NCI-H128 (cell line): ENCODE measurements around the gene VTCN1.
"Not testable (repeated sequence)": the region's sequence is repeated elsewhere in the genome, so short reads cannot be mapped to it uniquely, and the experiment has no call there.

Source experiments
- DNase-seq: peaks from one replicate; lab custom pipeline; 2025; ENCODE audit not compliant: unreplicated experiment; lab: John Stamatoyannopoulos, UW

VTCN1 gene, protein sequence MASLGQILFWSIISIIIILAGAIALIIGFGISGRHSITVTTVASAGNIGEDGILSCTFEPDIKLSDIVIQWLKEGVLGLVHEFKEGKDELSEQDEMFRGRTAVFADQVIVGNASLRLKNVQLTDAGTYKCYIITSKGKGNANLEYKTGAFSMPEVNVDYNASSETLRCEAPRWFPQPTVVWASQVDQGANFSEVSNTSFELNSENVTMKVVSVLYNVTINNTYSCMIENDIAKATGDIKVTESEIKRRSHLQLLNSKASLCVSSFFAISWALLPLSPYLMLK

DNA sequence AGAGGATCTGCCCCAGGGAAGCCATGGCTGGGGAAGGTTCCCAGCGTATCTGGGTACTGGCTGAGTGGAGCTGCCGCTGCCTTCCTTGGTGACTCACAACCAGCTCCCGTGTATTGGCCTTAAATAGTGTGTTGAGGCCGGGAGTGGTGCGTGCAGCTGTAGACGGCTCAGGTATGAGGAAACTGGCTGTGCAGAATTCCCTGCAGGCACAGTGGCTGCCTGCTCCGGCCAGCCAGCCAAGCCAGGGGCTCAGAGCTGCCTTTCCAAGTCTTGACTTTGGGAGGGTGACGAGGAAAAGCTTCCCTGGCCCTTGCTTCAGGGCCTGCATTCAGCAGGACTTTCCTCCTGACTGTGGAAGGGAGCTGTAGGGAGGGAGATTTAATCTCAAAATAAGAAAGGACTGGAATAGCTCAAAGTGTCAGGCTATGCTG lies at the start of gene VTCN1:
TSS of gene VTCN1 (minus strand) at position 97 of the 431 bp plus-strand sequence. CDS start at position 25, 72 bp downstream.
- DNase-seq = no peak

DNA sequence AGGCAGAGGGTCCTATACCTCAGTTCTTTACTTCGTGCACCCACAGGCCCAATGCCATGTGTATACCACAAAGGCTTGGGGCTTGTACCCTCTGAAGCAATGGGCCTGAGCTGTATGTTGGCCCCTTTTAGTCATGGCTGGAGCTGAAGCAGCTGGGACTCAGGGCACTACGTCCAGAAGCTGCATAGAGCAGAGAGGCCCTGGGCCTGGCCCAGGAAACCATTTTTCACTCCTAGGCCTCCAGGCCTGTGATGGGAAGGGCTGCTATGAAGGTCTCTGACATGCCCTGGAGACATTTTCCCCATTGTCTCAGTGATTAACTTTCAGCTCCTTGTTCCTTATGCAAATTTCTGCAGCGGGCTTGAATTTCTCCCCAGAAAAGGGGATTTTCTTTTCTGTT lies 48.1 kb upstream of the VTCN1 start:
- no peak for DNase-seq

DNA sequence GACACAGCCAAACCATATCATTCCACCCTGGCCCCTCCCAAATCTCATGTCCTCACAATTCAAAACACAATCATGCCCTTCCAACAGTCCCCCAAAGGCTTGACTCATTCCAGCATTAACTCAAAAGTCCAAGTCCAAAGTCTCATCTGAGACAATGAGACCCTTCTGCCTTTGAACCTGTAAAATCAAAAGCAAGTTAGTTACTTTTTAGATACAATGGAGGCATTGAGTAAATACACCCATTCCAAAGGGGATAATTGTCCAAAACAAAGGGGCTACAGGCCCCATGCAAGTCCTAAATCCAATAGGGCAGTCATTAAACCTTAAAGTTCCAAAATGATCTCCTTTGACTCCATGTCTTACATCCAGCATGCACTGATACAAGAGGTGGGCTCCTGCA lies 47.3 kb upstream of the VTCN1 start:
- DNase-seq = not testable (repeated sequence)

DNA sequence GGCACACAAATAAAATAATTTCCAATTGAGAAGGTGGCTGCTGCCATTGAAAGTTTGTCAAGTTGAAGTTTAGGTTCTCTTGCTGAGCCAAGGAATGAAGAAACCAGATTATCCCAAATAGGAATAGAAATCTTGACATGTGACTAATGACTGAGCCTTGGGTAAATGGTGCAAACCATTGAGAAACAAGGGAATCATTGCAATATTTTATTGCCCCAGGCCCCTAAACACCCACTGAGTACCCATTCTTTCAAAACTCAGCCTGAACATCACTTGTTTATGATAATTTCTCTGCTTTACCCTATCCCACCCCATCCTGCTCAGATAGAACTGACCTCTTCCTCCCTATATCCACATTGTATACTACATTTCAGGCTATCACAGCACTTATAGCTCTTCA lies 46.6 kb upstream of the VTCN1 start:
- no peak for DNase-seq

DNA sequence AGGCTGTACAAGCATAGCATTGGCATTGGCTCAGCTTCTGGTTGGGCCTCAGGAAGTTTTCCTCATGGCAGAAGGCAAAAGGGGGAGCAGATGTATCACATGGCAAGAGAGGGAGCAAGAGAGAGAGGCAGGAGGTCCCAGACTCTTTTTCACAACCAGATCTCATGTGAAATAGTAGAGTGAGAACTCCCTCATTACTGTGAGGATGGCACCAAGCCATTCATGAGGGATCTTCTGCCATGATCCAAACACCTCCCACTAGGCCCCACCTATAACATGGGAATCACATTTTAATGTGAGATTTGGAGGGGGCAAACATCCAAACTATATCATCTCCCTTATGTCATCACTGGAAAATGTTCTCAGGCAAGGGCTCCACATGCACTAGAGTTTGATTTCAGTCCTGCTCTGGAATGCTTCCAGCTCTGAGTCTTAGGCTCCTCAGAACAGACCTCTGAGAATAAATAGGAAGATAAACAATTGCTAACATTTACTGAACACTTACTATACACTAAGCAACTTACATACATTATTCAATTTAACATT lies 39.4 kb upstream of the VTCN1 start:
- DNase-seq = no peak

DNA sequence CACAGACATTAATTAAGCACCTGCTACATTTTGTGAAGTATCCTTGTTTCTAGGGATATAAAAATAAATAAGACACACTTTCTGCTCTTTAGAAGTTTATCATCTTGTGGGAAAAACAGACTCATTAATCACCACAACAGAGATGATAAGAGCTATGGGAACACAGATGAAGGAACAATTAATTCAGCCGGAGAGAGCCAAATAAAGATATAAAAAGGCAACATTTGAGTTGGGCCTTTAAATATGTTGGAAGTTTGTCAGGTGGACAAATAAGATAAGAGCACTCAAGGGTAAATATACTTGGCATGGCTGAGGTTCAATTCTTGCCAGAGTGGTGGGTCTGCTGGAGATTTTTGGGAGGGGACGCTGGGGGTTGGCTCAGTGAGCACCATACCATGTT lies 34.2 kb upstream of the VTCN1 start:
- no peak for DNase-seq

DNA sequence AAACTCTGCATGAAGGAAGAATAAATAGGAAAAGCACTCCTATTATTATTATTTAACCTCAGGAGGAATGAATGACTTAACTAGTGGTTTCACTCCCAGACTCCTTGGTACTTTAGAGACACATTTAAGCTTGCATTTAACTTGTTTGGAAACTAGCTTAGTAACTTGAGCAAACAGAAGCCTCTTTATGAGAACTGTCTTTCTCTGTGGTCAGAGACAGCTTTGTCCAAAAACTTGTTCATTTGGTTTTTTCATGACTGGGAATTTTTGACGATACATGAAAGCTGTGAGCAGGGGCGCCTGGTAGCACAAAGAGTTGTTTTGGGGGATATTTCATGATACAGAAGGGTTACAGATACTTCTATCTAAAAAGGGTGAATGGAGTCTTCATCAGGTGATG lies 33.6 kb upstream of the VTCN1 start:
- DNase-seq = no peak

DNA sequence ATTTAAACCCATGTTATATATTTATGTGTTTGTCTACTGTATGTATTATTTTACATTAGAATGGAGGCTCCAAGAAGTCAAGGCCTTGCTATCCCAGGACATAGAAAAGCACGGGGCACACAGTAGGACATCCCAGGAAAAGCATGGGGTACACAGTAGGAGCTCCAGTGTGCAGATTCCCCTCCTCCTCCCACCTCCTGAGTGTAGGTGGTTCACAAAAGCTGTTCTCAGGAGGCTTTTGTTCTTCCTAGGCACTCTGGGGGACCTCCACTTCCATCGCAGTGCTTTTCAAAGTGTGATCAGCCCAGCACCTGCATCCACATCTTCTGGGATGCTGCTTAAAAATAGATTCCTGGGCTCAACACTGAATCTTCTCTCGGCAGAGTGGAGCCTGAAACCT lies 30.8 kb upstream of the VTCN1 start:
- no peak for DNase-seq

DNA sequence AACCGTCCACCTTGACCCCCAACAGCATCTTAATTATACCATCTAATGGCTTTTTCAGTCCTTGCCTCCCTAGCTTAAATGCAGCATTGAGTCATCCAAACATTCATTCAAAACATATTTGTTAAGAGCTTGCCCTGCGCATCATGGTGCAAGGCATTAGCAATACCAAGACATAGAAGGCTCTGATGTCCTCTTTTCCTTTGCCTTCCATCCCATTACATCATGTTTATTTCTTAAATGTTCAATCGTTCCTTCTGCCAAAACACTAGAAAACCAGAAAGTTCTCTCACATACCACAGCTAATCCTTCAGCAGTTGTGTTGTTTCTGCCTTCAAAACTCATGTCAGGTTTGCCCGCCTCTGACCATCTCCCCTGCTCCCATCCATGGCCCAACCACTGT lies 29.8 kb upstream of the VTCN1 start:
- no peak for DNase-seq

DNA sequence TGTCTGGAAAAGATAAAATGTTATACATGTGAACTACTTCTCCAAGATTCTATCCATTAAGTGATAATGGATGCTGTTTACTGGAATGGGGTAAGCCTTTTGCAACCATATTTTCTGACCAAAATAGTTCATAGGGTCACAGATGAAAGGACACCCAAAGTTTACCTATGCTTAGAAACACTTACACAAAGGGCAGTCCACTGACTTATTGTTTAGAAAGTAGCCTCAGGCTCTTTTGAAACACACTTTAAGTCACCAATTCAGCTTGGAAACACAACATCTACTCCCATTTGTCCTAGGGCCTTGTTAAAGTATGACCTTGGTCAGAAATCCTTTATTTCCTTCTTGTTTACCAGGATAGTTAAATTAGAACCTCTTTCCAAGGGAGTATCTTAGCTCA lies 28.7 kb upstream of the VTCN1 start:
- DNase-seq = no peak

DNA sequence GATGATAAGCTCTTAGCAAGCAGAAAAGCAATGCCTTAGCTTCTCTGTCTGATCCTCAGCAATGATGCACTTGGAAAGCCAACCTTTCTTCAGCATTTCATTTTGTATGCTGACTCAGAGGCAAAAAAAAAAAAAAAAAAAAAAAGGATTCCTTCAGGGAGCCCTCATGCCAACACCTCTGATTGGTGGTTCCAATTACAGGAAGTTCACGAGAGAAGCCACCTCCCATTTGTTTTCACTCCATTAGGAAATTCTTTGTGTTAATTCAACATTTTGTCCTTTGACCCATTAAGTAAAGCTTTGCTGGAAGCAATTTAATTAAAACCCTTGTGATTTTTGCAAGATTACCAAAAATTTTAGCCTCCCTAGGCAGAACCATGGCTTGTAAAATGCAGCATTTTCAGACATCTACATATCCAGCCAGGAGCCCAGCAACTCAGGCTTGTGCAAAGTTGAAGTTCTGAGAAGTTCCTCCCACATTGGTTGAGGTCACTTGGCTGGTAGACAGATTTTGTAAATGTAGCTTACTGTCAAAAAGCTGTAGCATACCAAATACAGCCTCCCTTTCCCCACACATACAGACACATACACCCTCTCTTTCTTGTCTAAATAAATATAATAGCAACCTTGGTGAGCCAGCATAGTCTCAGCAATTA lies 27.1 kb upstream of the VTCN1 start:
- no peak for DNase-seq

DNA sequence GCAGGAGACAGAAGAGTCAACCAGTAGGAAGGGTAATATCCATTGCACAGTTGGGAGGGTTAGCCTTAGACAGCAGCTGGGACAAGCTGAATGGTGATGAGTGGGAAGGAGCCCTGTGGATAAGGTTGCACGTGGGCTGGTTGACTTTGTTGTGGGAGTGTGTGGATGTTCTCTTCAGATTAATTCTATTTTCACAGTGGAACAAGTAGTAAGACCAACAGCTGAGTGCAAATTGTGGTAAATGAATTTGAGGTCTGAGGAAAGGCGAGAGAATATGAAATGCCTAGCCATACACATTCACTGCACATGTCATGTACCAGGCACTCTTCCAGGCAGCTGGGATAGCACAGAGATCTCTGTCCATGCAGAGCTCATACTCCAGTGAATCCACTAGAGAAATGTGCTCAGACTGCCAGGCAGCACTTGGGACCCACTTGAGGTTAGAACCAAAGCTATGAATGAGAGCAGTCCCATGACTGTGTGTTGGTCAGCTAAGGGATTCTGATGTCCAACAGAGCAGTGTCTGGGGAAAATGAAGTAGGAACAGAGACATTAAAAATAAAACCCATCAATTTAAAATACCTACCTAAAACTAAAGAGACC lies 25.2 kb upstream of the VTCN1 start:
- DNase-seq = no peak

DNA sequence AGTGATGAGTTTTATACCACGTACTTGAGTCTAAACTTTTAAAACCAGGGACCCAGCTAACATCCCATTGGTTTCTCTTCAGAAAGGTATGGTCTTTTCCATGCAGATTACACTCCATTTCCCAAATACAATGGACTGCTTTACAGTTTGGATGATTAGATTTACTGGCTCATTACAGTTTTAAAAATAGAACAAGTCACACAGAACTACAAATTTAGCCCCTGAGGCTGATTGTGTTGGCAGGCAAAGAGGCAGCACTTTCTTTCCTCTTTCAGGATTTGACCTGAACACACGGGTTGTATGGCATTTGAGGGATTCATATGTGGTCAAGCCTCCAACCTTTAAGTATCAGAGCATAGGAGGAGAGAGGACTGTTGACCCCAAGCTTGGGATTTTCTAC lies 21.8 kb upstream of the VTCN1 start:
- DNase-seq = no peak

DNA sequence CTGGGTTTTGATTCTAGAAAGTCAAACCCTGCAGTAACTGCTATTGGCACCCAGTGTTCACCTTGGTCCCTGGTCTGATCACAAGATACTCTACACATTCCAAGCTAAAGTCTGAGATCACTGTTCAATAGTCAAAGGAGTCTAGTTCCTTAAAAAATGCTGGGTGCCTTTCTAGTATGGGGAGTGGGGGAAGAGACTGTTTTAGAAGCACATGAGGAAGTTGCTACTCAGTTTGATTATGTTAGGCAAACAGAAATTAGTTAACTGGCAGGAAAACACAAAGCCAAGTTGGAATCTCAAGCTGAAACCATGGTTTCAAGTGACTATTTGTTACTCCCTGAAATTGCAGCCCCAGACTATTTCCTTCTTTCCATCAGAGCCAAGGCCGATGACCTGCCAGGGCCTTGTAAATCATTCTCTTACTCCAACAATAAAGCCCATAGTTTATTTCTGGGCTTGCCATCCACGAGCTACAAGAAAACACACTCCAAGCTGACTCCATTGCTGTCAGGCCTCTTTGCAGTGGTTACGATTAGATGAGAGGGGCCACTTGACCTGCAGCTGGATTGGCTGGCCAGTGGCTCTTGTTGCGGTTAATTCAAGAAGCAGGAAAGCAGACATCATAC lies 21.1 kb upstream of the VTCN1 start:
- no peak for DNase-seq

DNA sequence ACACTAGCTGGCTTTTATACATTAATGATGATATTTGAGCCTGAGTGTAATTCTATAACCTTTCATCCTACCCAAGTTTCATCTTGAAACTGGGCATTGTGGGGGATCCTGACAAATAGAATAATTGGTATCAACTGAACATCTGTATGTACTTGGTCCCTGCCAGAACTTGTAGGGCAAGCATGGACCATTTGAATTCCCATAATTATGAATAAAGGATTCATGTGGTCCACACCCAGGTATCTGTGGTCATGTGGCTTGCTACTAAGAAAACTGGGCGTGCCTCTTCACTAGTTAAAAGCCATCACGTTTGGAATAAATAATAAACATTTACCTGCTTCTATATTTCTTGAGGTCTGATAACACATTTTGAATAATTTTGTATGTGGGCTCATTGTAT lies 20.6 kb upstream of the VTCN1 start:
- DNase-seq = no peak

DNA sequence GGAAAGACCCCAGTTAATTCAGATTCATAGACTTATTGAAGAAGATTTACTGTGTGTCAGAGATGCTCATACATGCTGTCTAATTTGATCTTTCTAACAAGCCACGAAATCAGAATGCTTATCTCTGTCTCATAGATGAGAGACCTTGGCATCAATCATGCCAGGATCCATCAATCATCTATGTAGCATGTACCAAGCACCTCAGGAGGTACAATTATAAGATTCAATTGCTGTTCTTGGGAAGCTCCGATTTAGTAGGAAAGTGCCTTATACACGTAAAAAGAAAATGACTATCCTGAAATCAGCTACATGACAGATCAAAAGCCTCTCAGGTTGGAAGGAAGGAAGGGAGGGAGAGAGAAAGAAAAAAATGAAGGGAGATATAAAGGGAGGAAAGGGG lies 18.5 kb upstream of the VTCN1 start:
- no peak for DNase-seq

DNA sequence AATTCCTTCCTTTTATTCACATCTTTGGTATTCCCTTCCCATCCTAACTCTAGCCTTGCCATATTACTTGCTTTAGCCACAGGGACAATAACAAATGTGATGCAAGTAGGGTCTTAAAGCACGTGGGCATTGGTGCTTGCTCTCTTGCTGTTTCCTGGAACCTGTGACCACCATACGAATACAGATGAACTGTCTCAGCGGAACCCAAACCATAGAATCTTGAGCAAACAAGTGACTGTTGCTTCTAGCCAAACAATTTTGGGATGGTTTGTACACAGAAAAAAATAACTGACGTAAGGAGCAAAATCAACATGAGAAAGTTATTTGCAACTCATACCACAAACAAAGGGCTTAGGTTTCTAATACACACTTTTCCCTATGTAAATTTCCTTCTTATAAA lies 15.2 kb upstream of the VTCN1 start:
- DNase-seq = no peak

DNA sequence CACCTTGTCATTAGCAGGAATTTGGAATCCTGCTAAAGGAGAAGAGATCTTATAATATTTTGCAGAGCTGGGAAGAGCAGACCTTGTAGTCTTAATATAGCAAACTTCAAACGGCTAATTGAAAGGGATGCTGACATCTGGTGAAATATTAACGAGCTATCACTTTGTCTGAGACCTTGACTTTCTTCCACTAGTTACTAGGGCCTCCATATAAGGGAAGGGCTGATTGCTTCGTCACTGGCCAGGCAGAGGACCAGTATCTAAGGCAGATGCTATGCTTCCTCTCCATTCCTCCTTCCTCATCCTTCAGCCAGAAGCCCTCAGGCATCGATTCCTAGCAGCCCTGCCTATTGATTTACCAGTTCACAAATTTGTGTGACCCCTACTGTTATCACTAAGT lies 6.0 kb upstream of the VTCN1 start:
- no peak for DNase-seq

DNA sequence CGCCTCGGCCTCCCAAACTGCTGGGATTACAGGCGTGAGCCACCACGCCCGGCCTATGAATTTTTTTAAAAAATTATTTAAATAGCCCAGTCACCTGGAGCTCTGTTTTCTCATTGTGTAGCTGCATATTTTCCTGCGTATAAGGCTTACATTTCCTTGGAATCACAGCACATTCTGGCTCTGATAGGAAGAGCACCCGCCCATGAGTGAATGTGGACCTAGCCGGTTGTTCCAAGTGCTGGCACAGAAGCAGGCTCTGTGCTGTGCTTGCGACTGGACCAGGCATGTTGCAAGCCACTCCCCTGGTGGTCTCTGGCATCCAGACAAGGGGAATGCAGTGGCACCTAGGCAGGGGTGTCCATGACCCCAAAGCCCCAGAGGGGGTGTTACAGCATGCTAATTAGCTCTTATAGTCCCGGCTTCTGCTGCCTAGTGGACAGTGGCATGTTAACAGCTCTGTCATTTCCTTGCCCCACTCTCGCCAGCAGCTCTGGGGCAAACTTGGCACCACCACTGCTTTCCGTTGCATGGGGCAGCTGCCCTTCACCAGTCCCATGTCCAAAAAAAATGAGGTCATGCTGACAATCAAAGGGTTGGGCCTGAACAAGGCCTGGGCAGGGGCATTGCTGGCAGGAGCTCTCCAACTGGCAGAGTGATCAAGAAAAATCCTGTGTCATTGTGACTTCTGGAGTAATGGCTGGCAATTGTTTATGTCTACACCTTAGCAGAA lies 5.2 kb upstream of the VTCN1 start:
- DNase-seq = no peak

DNA sequence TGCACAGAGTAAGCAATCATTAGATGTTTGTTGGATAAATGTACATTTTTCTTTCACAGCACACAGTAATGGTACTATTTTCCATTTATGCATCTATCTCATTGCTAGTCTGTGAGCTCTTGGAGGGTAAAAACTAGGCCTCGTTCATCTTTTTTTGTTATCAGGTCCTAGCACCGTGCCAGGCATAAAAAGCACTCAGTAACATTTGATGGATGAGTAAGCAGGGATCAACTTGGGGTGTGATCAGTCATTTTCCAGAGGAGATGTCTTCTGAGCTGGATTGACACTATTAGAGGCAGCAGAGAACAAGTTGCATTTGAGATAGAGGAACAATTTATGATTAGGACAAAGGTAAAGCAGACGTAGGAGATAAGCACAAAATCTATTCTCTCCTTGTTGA lies 4.3 kb upstream of the VTCN1 start:
- no peak for DNase-seq

DNA sequence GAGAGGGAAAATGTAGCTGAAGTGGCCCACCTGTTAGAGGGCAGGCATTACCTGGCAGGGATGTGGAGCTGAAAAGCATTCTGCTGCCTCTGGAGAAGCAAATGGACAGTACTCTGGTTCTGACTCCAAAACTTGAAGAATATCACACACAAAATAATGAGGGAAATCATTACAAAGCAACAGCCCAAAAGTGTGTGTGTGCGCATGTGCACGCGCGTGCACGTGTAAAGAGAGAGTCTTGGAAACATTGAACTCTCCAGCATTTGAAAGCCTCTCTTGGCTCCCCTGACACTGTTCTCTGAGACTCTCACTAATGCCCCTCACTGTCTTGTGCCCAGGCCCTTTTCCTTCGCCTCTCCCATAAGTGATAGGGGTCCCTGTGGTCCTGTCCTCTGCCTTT lies 2.3 kb upstream of the VTCN1 start:
- no peak for DNase-seq
